Measurements from ENCODE around the gene PIGU.

- TF ChIP-seq REST (IDR thresholded peaks at IDR 0.05; ENCODE audit: insufficient read depth in 1 of 2, low read depth in 2 of 2, low read length in 2 of 2) (no peak), POLR2AphosphoS5 (IDR thresholded peaks at IDR 0.05; ENCODE audit: low read depth, low read length) (no peak)
Measured at GRCh38 chr20:34557936-34558319, 119.0 kb downstream of the PIGU start.

Data from PFSK-1 (cell line).